ENCODE results near the gene KDM4B. TPM values are rescaled to one million over a fixed set of nuclear protein-coding genes. Genes with fewer than 3 reads are reported as not detected.

Gene KDM4B
- total and polyA plus RNA-seq, 10 of the 15 experiments (the other 5 are each of a cell fraction or from before 2014, with no cell fraction given) = 0.47 to 49.6 (median 16.2) TPM

- in situ Hi-C loops (cut with MboI) = no loop called here
- H3K4me3 ChIP-seq = no peak overlapping the region
- BruUV-seq (replicated peaks) = no TSS peak
- intact Hi-C loops (cut with micrococcal nuclease; ENCODE audit: unreplicated experiment) = no loop called here
- no peak overlapping the region for H3K27ac ChIP-seq (ENCODE audit: control insufficient read depth, insufficient read depth)
- no peak overlapping the region for H2AFZ ChIP-seq (ENCODE audit: control insufficient read depth, low read depth, low read length)
- H3K4me1 ChIP-seq (ENCODE audit: control insufficient read depth, insufficient read depth, low read length) = no peaks in the 10 kb centered on the region
- no peak for TF ChIP-seq IKZF2 (IDR thresholded peaks at IDR 0.05)
- TF ChIP-seq SMAD1 (IDR thresholded peaks at IDR 0.05; ENCODE audit: low read depth, partially characterized antibody) = no peak
- no peak for TF ChIP-seq NR2F1 (conservative IDR thresholded peaks at IDR 0.05)
- TF ChIP-seq FOS (IDR thresholded peaks at IDR 0.05; ENCODE audit: borderline replicate concordance, extremely low read depth, insufficient read length) = no peak
- no peak for TF ChIP-seq WRNIP1 (IDR thresholded peaks at IDR 0.05; ENCODE audit: borderline replicate concordance, low read depth, low read length)
- TF ChIP-seq ATF7 (IDR thresholded peaks at IDR 0.05; ENCODE audit: low read depth) = no peak
- no peak for TF ChIP-seq MYC (IDR thresholded peaks at IDR 0.05; ENCODE audit: insufficient read depth, insufficient read length, insufficient replicate concordance, low read length, severe bottlenecking)
- no peak for TF ChIP-seq LARP7 (IDR thresholded peaks at IDR 0.05)
- TF ChIP-seq RCOR1 (conservative IDR thresholded peaks at IDR 0.05; ENCODE audit: low read depth, low read length) = no peak
- no peak for TF ChIP-seq FOXK2 (IDR thresholded peaks at IDR 0.05)
- TF ChIP-seq MEF2B (IDR thresholded peaks at IDR 0.05; ENCODE audit: partially characterized antibody, poor library complexity, severe bottlenecking) = no peak
- no peak for TF ChIP-seq CHD2 (IDR thresholded peaks at IDR 0.05; ENCODE audit: borderline replicate concordance, low read depth, low read length)
- no peak for TF ChIP-seq RELA (IDR thresholded peaks at IDR 0.05; ENCODE audit: borderline replicate concordance, partially characterized antibody)
- ChIA-PET RAD21 (ENCODE audit: unreplicated experiment) (no interaction called here), POLR2A (no interaction called here), CTCF (interaction anchor here (1.0 kb wide), 2 partner anchors 19 to 45 kb away, joined by 3 to 4 read pairs; no protein-coding TSS in a partner anchor), SMC1A (ENCODE audit: uncharacterized antibody, unreplicated experiment) (no interaction called here)
- no peaks in the 10 kb centered on the region for H3K27me3 ChIP-seq (replicated peaks in 1 of 2; ENCODE audit: control insufficient read depth in 2 of 2, insufficient read depth in 2 of 2, low read length in 1 of 2)
- H3K9ac ChIP-seq (ENCODE audit: control insufficient read depth, insufficient read depth, low read length) = no peak overlapping the region
- H3K4me2 ChIP-seq (ENCODE audit: control insufficient read depth, insufficient read depth) = no peak overlapping the region
- no peaks in the 10 kb centered on the region for H4K20me1 ChIP-seq (ENCODE audit: control insufficient read depth, insufficient read depth)
- no peak for ATAC-seq
- H3K79me2 ChIP-seq (ENCODE audit: control insufficient read depth, insufficient read depth, low read length) = no peaks in the 10 kb centered on the region
- H3K9me3 ChIP-seq (replicated peaks; ENCODE audit: control insufficient read depth, insufficient read depth, low read length) = no peaks in the 10 kb centered on the region
- H3K36me3 ChIP-seq (ENCODE audit: control insufficient read depth in 2 of 2, insufficient read depth in 2 of 2, low read length in 1 of 2) = peaks cover 8 to 12% of the 10 kb centered on the region in 2 experiments; a peak in 3 of 4 replicates
- no peak for DNase-seq (ENCODE audit: low read depth, low spot score)
- FAIRE-seq = no peak
- 63% methylated on average over 8 of the region's 8 CpGs for WGBS (ENCODE audit: insufficient coverage, insufficient replicate concordance, low lambda C conversion rate, missing lambda C conversion rate)
Measured at GRCh38 chr19:5045956-5046338, 77.0 kb downstream of the KDM4B start.

Measured in GM12878 (cell line).